Activated CD4-positive, alpha-beta T cell treated with anti-CD3 and anti-CD28 coated beads for 24 hours (primary cell): ENCODE measurements around the gene GTPBP8.

ENCODE experiments used
- DNase-seq, 2 donors: peaks; one replicate each; pipeline ENCODE4 v3.0.0-alpha.2; 2020; ENCODE audit warnings: low read depth in 2 of 2

The GTPBP8 gene

DNA sequence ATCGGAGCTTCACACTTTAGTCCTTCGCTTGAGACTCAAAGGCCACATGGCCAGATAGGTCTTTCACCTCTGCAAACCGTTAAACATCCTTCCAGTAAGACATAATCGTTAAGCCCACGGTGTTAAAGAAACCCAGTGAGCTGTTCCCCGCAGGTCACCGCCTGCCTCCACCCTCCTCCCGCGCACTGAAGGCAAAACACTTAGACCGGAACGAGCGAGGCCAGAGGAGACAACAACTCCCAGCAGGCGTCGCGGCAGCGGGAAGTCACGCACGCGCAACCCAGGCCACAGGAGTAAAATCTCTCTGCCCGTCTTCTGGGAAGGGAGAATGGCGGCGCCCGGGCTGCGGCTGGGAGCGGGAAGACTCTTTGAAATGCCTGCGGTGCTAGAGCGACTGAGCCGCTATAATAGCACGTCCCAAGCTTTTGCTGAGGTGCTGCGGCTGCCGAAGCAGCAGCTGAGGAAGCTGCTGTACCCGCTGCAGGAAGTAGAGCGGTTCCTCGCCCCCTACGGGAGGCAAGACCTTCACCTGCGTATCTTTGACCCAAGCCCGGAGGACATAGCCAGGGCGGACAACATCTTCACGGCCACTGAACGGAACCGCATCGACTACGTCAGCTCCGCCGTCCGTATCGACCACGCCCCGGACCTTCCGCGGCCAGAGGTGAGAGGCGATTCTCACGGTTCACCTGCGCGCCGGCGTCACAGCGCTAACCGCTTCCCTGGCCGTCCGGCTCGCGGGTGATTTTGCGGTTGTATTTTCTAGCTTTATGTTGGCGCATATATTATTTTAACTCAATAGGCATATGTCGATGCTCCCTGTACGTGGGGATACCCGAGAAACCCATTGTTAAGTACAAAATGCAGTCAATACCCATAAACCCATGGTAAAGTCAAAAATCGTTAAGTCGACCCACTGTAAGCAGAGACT is at the start of gene GTPBP8:
GTPBP8 (plus strand) TSS at position 313 of the 931 bp plus-strand sequence; CDS start at position 329, 16 bp downstream.
- peak; percentile 75 to 81 for DNase-seq

DNA sequence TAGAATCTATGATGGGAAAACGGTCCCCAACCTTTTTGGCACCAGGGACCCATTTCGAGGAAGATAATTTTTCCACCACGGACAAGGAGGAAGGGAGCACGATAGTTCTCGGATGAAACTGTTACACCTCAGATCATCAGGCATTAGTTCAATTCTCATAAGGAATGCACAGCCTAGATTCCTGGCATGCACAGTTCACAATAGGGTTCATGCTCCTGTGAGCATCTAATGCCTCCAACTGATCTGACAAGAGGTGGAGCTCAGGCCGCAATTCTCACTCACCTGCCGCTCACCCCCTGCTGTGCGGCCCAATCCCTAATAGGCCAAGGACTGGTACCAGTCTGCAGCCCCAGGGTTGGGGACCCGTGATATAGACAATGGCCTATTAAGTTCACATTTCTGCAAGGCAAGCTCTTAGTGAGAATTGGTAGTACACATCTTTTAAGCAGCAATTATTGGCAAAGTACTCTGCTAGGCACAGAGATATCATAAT is 42.4 kb upstream of the GTPBP8 start:
- no peak for DNase-seq

DNA sequence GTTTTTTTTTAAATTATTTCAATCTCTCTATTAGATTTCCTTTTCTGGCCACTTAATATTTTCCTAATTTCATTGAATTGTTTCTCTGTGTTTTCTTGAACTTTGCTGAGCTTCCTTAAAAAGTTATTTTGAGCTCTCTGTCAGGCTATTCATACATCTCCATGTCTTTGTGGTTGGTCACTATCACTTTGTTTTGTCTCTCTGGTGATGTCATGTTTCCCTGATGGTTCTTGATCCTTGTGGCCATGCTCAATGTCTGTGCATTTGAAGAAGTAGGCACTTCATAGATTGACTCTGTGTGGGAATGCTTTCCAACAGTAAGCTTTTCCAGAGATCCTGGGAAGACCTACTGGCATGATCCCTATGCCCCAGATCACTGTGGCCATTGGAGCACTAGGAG is 34.4 kb upstream of the GTPBP8 start:
- no peak for DNase-seq

DNA sequence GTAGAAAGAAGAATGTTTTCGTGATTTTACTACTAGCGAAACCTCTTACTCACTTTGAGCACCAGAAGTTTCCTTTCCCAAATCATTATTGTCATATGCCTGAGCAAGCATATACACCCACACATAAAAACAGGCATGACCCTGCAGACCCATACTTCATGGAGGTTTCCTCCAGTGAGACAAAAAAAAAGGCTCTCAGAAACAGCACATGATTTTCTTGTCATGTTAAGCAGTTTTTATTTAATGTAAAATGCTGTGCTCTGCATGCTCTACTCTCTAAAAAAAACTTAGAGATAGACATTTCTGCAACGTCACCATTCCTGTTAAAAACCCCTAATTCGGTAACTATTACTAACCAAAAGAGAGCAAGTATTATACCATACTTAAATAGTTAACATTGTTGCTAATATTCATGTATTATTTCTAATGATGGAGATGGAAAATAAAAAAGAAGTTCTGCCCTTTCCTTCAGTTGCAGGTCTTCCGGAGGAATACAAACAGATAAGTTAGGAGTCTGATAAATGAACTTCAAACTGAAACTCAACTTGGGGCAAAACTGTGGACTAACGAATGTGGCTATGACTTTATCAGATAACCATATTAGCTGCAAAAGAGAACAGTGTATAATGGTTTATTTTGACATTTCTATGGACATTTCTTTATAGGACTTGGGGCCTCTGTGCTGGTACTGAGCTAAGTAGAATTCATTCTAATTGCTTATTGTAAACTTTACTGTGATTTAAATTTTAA is 31.8 kb upstream of the GTPBP8 start:
- no peak for DNase-seq

- no peak for DNase-seq
Measured at GRCh38 chr3:112963683-112964082, 27.1 kb upstream of the GTPBP8 start.

DNA sequence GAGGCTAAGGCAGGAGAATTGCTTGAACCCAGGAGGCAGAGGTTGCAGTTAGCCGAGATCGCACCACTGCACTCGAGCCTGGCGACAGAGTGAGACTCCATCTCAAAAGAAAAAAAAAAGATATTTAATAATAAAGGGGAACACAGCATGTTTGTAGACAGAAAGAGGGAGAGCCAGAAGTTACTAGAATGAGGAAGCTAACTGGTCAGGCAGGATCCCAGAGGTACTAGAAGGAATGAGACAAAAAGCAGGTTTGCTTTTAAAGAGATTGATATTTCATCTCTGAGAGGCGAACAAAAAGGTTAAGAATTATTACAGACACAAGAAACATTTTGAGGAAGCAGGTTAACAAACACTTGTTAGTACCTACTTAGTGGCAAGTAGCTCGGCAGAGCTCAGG is 25.1 kb upstream of the GTPBP8 start:
- DNase-seq = no peak

GRCh38 chr3:112966633-112967032 is 24.2 kb upstream of the GTPBP8 start:
- DNase-seq = no peak

- no peak for DNase-seq
Measured at GRCh38 chr3:112967425-112967824, 23.4 kb upstream of the GTPBP8 start.

DNA sequence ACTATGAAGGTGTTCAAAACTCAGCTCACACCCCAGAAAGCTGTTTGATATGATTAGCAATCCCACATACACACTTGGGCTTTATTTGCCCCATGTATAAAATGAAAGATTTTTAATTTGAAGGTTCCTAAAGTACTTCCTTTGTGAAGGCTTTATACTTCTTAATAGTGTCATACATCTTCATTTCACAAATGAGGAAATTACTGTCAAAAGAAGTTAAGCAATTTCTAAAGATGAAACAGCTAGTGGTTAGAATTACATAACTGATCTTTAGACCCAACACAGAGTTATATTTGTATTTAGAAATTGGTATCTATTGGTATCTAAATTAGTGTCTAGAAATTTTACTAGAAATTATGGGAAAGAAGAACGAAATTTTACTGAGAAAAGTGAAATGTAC is 23.0 kb upstream of the GTPBP8 start:
- no peak for DNase-seq

DNA sequence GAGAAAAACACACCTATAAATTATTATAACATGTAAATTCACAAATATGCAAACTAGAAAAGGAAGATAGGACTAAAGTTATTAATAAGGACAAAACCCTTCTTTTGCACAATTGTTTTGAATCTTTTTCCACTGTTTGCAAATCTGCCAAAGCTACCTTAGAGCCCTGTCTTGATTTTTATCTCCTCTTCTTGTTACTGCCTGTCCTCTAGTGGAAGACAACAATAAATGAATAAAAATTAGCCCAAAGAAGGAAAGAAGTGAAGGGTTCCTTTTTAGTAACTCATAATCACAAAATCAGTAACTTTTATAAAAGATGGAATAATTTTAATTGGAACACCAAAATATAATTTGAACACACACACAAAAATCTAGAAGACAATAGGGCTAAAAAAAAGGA is 18.6 kb upstream of the GTPBP8 start:
- no peak for DNase-seq

DNA sequence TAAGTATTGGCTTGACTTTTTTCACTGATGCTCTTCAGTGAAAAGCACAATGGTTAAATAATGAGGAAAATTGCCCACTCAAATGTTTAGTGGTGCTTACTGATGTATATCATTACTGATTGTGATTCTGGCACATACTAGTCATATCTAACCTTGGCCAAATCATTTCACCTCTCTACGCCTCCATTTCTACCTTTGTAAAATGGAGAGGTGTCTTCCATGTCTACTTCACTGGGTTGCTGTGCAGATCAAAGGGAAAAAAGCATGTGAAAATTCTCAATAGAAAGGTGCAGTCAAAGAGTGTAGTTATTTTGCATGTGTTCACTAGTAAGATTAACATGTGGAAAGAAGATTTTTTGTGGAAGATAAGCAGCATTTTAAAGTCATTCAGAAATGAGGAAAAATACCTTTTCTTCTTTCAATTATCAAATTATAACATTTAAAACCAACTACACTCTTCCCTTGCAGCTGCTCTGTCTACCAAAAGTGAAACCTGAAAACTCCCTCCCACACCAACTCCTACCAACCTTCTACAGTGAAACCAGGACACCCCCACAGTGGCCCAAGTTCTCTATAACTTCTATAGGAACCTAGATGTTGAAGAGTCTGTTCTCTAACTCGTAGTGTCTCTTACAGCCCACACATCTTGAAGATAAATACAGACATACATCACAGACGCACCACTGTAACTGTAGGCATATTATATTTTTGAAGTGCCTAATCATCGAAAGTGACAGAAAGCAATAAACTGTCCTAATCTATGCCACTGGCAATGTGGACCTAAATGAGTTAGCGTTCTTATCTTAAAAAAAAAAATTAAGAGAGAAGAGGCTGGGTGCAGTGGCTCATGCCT is 17.2 kb upstream of the GTPBP8 start:
- peak in 1 of 2 donors; percentile 36 for DNase-seq

- no peak for DNase-seq
Measured at GRCh38 chr3:112974178-112974517, 16.6 kb upstream of the GTPBP8 start.

- no peak for DNase-seq
Measured at GRCh38 chr3:112974894-112975293, 15.9 kb upstream of the GTPBP8 start, which contains the start of gene CD200R1. CD200R1 (minus strand) TSS chr3:112975103; CDS start chr3:112974857, 246 bp downstream.

DNA sequence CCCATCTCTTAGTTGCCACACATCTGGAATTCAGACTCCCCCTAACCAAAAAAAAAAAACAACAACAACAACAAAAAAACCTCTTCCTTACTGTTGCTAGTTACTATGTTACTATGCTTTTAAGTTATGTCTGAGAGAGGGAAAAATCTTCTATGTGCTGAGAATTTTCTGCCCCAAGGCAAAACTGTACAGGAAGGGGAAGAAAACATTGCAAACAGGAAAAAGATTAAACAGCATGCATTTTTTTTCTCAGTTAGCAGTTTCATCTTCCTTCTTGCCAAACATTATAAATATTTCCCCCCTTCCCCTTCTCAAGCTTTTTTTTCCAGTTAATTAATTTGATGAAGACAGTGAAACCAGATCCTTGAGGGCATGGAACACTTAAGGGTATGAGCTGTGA is 14.8 kb upstream of the GTPBP8 start:
- no peak for DNase-seq

DNA sequence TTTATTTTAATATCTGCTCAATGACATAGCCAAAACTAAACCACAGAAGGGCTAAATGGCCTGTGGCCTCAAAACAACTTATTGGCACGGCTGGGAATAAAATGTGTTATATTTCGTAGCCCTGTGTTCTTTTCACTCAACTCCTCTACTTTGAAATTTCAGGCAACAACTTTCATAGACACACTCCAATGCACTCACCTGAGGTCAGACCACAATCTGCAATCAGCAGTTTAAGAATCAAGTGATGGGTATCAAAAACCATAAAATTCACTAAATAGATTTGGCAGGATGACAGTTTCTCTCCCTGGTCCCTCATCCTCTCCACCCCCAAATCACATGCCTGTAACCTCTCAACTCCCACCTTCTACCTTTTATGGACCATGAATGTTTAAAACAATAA is 13.8 kb upstream of the GTPBP8 start:
- DNase-seq = no peak

- peak in 1 of 2 donors; percentile 42 for DNase-seq
Measured at GRCh38 chr3:112979244-112979832, 11.4 kb upstream of the GTPBP8 start.

- no peak for DNase-seq
Measured at GRCh38 chr3:112980080-112980479, 10.7 kb upstream of the GTPBP8 start.

- no peak for DNase-seq
Measured at GRCh38 chr3:112982710-112983109, 8.1 kb upstream of the GTPBP8 start.

DNA sequence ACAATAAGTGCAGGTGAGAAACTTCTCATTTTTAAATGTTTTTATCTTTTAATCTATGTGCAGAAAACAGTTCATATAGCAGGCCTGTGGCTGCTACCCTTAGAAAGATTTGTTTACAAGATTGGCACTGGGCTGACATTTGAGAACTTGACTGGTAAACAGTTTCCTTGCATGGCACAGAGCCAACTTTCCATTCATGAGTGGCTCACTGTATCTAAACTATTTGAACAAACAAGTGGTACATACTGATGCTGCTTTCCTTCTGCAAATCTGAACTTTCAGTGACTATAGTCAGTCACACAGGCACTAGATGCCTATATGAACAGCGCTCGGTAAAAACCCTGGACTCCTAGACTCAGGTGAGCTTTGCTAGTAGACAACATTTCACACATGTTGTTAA is 6.3 kb upstream of the GTPBP8 start:
- DNase-seq = no peak

DNA sequence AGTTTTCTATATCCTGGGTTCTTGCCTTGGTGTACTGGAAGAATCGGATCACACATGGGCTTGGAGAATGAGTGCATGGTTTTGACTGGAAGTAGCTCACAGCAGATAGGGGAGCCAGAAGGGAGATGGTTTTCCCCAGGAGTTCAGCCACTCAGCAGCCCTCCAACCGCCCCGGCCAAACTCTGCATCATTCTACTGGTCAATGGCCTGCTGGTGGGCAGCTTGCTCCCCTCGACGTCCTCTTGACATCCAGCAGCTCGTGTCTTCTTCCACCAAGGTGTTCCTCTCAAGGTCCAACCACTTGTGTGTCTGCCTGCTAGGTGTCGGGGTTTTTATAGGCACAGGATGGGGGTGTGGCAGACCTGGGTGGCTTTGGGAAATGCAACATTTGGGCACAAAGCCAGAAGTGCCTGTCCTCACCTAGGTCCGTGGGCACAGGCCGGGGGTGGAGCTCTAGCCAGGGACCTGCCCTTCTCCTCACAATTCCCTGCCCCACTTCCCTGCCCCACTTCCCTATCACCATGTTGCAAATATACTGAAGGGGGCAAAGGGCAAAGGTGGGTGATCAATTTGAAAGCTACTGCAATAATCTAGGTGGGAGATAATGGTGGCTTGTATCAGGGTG is 3.0 kb upstream of the GTPBP8 start:
- no peak for DNase-seq

DNA sequence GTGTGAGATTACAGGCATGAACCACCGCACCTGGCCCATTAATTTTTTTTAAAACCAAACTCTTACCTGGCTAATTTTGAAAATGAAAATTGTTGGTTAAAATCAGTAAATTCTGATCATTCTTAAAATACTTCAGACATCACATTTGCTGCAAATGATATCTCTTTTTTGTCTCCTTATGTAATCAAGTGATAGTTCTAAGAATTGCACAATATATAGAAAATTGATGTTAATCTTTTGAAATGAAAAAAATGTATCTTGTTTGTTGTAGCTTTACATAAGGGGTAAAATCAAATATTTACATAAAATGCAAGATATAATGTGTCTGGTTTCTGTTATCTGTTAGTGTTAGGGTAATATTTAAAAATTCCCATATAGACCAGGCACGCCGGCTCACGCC is 5.0 kb downstream of the GTPBP8 start:
- no peak for DNase-seq
